Body of pancreas (tissue), 4 donors: Measurements from ENCODE around the gene PTK6.

Experiments
- CTCF ChIP-seq, 7 experiments: fragments of 450-650 bp in 4 of 7; fragments of 200-600 bp in 3 of 7; sonication (generic) in 3 of 7; IDR thresholded peaks; one replicate each; pipeline ENCODE4 v1.5.1; 2016 to 2019; ENCODE audit warnings: antibody characterized with exemption in 7 of 7
- POLR2A ChIP-seq, 3 donors: fragments of 450-650 bp; IDR thresholded peaks; one replicate each; pipeline ENCODE4 v1.6.1; 2016; ENCODE audit warnings: antibody characterized with exemption in 3 of 3, mild to moderate bottlenecking in 2 of 3

DNA sequence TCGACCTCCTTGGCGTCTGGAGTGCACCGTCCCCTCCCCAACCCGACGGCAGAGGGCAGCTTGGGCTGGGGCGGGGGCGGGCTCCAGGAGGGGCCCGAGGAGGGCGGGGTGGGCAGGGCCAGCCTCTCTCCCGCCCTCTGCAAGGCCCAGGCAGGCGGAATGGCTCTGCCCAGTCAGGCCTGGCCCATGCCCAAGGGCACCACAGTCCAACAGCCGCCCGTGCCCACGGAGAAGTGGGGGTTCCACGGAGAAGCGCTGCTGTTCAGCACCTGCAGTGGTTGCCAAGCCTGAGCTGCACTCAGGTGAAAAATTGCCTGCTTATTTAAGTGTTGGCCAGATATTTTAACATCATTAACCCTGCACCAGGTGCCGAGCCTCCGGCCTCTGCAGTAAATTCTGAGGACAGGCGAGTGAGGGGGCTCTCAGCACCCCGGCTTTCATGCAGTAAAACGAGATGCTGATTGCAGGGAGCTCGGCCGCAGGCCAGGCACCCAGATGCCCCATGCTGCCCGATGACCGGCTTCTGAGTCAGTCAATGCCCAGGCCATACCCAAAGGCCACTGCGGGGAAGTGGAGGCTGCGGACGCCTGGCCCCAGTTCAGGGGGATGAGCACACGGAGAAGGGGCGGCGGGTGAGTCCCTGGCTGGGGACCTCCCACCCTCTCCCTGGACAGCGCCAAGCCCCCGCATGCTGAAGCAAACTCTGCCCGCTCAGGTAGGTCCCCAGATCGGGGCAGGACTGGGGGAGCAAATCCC is 10.7 kb upstream of the PTK6 start, which contains the start of gene SRMS:
- TF ChIP-seq CTCF (IDR thresholded peaks at IDR 0.05): no peak
- TF ChIP-seq POLR2A (IDR thresholded peaks at IDR 0.05): no peak
